A673 (cell line): ENCODE data around the gene RHOBTB1. TPM values are rescaled to one million over a fixed set of nuclear protein-coding genes. Genes with fewer than 3 reads are reported as not detected.

Experiments used
- BruUV-seq: library from RNA; stranded (reverse); fragments of 400-500 nt; replicated peaks from 2 replicates; lab custom pipeline; 2021; lab: Mats Ljungman, UMichigan
- CTCF ChIA-PET: fragments of 300-600 bp; sonication (Branson Sonifier 250); formaldehyde crosslinking; loops from one replicate; lab custom pipeline; 2022; ENCODE audit warnings: antibody characterized with exemption; lab: Charles Lee
- POLR2A ChIA-PET: fragments of 300-600 bp; sonication (Branson Sonifier 250); formaldehyde crosslinking; loops from one replicate; lab custom pipeline; 2022; ENCODE audit warnings: antibody characterized with exemption; ENCODE audit not compliant: low non-redundant PET; lab: Charles Lee
- DNase-seq: peaks from one replicate; pipeline ENCODE4 v3.0.0-alpha.2; 2015; ENCODE audit warnings: low spot score
- H3K27ac ChIP-seq: fragments of 200-600 bp; sonication (generic); 2 replicates; pipeline ENCODE4 v1.5.1; 2016; ENCODE audit warnings: mixed run types, low read depth, mild to moderate bottlenecking, mixed read lengths, antibody characterized with exemption, low read length; ENCODE audit not compliant: poor library complexity, severe bottlenecking
- H3K27me3 ChIP-seq: fragments of 200-600 bp; sonication (generic); replicated peaks from 2 replicates; pipeline ENCODE4 v1.6.1; 2017; ENCODE audit warnings: mixed run types, low read depth, mild to moderate bottlenecking, mixed read lengths, antibody characterized with exemption, low read length; ENCODE audit not compliant: insufficient read depth, poor library complexity
- H3K36me3 ChIP-seq: fragments of 200-600 bp; sonication (generic); 2 replicates; pipeline ENCODE4 v1.6.1; 2016; ENCODE audit warnings: mixed run types, mild to moderate bottlenecking, mixed read lengths, antibody characterized with exemption, low read length; ENCODE audit not compliant: insufficient read depth, poor library complexity, severe bottlenecking
- H3K4me1 ChIP-seq: fragments of 200-600 bp; sonication (generic); 2 replicates; pipeline ENCODE4 v1.6.1; 2017; ENCODE audit warnings: mixed run types, mild to moderate bottlenecking, mixed read lengths, antibody characterized with exemption, low read length; ENCODE audit not compliant: insufficient read depth, poor library complexity, severe bottlenecking
- H3K4me3 ChIP-seq: fragments of 200-600 bp; sonication (generic); 2 replicates; pipeline ENCODE4 v1.5.1; 2016; ENCODE audit warnings: low read depth, mixed run types, mild to moderate bottlenecking, mixed read lengths, low read length; ENCODE audit not compliant: poor library complexity, severe bottlenecking
- H3K9me3 ChIP-seq: fragments of 200-600 bp; sonication (generic); 2 replicates; pipeline ENCODE4 v1.6.1; 2016; ENCODE audit warnings: mixed run types, low read depth, mild to moderate bottlenecking, mixed read lengths, antibody characterized with exemption, low read length; ENCODE audit not compliant: poor library complexity, severe bottlenecking
- CTCF ChIP-seq: fragments of 300-800, 200-600 bp; sonication (generic); conservative IDR thresholded peaks from 2 replicates; pipeline ENCODE4 v1.5.1; 2017; ENCODE audit warnings: low read depth, mild to moderate bottlenecking, antibody characterized with exemption, low read length, moderate library complexity, mixed read lengths
- EZH2 ChIP-seq: fragments of 200-600 bp; sonication (generic); IDR thresholded peaks from 2 replicates; pipeline ENCODE4 v1.6.1; 2017; ENCODE audit warnings: borderline replicate concordance, low read depth, mild to moderate bottlenecking, mixed read lengths, antibody characterized with exemption, low read length; ENCODE audit not compliant: poor library complexity, severe bottlenecking
- intact Hi-C: fragments of 100-400 bp; cut with micrococcal nuclease; formaldehyde crosslinking; loops from one replicate; pipeline ENCODE4 v1.10.0; 2022; ENCODE audit not compliant: unreplicated experiment
- total RNA-seq: library from RNA; stranded (reverse); gene quantifications from 2 replicates; pipeline ENCODE4 v1.2.3, GENCODE V29; 2021

The RHOBTB1 gene
- total RNA-seq, 1 experiment from 2014 or later = 5.2 TPM

GRCh38 chr10:60952067-60952845 lies 8.3 kb upstream of the RHOBTB1 start:
- no TSS peak for BruUV-seq
- POLR2A ChIA-PET = no interaction called here
- Histone ChIP-seq H3K36me3 (no peaks in the 10 kb centered on the region), H3K9me3 (no peaks in the 10 kb centered on the region), H3K27ac (no peak overlapping the region), H3K4me1 (no peaks in the 10 kb centered on the region), H3K27me3 (no peaks in the 10 kb centered on the region), H3K4me3 (no peak overlapping the region)
- TF ChIP-seq CTCF = no peak
- CTCF ChIA-PET = no interaction called here
- intact Hi-C loops = no loop called here
- no peak for DNase-seq

DNA sequence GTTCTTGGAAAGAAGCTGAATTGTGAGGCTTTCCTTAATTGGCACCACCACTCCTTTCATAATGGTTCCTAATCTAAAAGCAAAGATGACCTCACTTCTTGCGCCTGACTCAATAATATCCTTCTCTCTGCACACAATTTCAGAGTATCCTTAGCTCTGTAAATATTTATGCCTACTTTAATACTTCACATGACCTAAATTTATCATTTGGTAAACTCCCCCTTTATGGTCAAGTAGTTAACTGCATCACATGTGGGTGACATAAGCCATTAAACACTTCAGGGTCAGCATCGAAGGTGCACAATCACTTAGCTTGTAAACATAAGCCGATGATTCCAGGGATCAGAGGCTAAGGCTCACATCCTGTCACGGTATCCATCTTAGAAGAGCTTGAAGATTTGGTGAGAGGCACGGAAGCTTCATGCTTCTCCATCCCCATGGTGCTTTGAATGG lies 7.3 kb upstream of the RHOBTB1 start:
- H3K9me3 ChIP-seq = no peaks in the 10 kb centered on the region
- ChIA-PET CTCF (no interaction called here), POLR2A (no interaction called here)
- no peaks in the 10 kb centered on the region for H3K4me1 ChIP-seq
- BruUV-seq = no TSS peak
- no peaks in the 10 kb centered on the region for H3K27me3 ChIP-seq
- DNase-seq = no peak
- no peak overlapping the region for H3K4me3 ChIP-seq
- TF ChIP-seq CTCF (no peak), EZH2 (no peak)
- H3K27ac ChIP-seq = no peak overlapping the region
- no peaks in the 10 kb centered on the region for H3K36me3 ChIP-seq
- intact Hi-C loops = no loop called here

DNA sequence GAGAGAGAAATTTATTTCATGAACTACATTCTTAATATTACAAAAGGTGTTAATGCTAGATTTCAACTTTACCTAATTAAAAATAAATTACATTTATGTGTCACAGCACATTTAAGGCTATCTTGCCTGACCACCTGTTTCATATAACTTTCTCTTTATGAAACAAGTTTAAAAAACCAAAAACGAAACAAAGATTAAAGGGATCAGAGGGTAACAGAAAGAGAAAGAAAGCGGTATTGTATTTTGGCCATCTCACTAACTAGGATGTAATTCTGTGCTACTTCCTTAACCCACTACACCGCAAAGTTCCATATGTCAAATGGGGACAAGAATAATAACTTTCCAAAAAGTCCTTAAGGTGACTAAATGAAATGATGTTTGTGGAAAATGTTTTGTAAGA lies 6.3 kb upstream of the RHOBTB1 start:
- ChIA-PET CTCF (no interaction called here), POLR2A (no interaction called here)
- Histone ChIP-seq H3K36me3 (no peaks in the 10 kb centered on the region), H3K4me1 (no peaks in the 10 kb centered on the region), H3K27ac (no peak overlapping the region), H3K9me3 (no peaks in the 10 kb centered on the region), H3K4me3 (no peak overlapping the region), H3K27me3 (no peaks in the 10 kb centered on the region)
- intact Hi-C loops = no loop called here
- DNase-seq = no peak
- TF ChIP-seq CTCF (no peak), EZH2 (no peak)
- no TSS peak for BruUV-seq
